MM.1S (cell line): ENCODE measurements around the gene HELB.

ENCODE experiments used
- CTCF ChIP-seq: fragments of 300-600 bp; sonication (generic); IDR thresholded peaks from 2 replicates; pipeline ENCODE4 v1.5.1; 2016; ENCODE audit warnings: antibody characterized with exemption, low read length, mixed read lengths
- EZH2 ChIP-seq: fragments of 300-600 bp; sonication (generic); optimal IDR thresholded peaks from 2 replicates; pipeline ENCODE3; 2017; ENCODE audit warnings: low read depth, mild to moderate bottlenecking, antibody characterized with exemption, low read length, mixed read lengths
- EZH2phosphoT487 ChIP-seq: fragments of 300-600 bp; sonication (generic); IDR thresholded peaks from 2 replicates; pipeline ENCODE4 v1.6.1; 2018; ENCODE audit warnings: antibody characterized with exemption, low read length

DNA sequence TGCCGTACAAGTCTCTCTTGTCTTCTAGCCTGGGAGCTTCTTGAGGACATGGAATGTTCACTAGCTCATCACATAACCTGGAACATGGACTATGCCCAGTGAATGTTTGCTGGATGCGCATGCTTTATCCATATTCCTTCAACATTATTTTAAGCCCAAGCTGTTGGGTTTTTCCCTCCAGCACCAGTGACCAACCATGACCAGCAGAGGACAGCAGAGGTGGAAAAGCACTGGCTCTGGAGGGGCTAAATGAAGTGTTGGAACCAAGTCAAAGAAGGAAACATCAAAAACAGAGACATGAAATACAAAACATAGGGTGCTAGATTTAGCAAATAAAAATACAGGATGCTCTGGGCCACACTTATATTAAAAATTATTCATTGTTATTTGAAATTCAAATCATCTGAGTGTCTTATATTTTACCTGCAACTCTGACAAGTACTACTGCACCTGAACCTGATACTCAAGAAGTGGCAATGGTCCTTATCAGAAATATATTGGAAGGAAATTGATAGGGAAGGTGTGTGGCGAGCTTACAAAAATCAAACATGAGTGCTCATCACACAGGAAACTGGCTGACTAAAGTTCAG is 23.1 kb upstream of the HELB start:
- TF ChIP-seq CTCF (peak; percentile 65), EZH2phosphoT487 (no peak), EZH2 (no peak)
